Testis (tissue), 3 donors: ENCODE measurements around the gene PIK3CB. TPM values are rescaled to one million over a fixed set of nuclear protein-coding genes. Genes with fewer than 3 reads are reported as not detected.
"Not testable (repeated sequence)": the region's sequence is repeated elsewhere in the genome, so short reads cannot be mapped to it uniquely, and the experiment has no call there.

Experiments used
- DNase-seq: peaks from one replicate; pipeline ENCODE4 v3.0.0-alpha.2; 2019
- H3K27ac ChIP-seq, 2 donors: fragments of 200-600 bp; sonication (generic); one replicate each; pipeline ENCODE4 v1.5.1; 2019
- H3K27me3 ChIP-seq: fragments of 200-600 bp; sonication (generic); one replicate; pipeline ENCODE4 v1.5.1; 2019
- H3K36me3 ChIP-seq: fragments of 200-600 bp; sonication (generic); one replicate; pipeline ENCODE4 v1.5.1; 2017; ENCODE audit warnings: low read depth; ENCODE audit errors: missing control alignments
- H3K4me1 ChIP-seq: fragments of 200-600 bp; sonication (generic); one replicate; pipeline ENCODE4 v1.5.1; 2019
- H3K4me3 ChIP-seq, 2 donors: fragments of 200-600 bp; sonication (generic); one replicate each; pipeline ENCODE4 v1.5.1; 2017 to 2019
- H3K9me3 ChIP-seq: fragments of 200-600 bp; sonication (generic); one replicate; pipeline ENCODE4 v1.5.1; 2017
- POLR2A ChIP-seq: fragments of 450-650 bp; IDR thresholded peaks from one replicate; pipeline ENCODE4 v1.6.1; 2017; ENCODE audit warnings: antibody characterized with exemption, mild to moderate bottlenecking, moderate library complexity
- WGBS, 2 donors: methylation state at CpG; one replicate each; pipeline ENCODE4 v1.1.5; 2018; 5-methylcytosine and 5-hydroxymethylcytosine counted together
- intact Hi-C: fragments of 100-400 bp; cut with DNase I; formaldehyde crosslinking; loops from one replicate; pipeline ENCODE4 v1.15.1; 2023; ENCODE audit warnings: low total_unique reads
- polyA plus RNA-seq: library from polyadenylated mRNA; stranded (reverse); fragments of 350-450 nt; fragmentation: Illumina TruSeq; extraction: RNeasy Lipid Tissue Mini Kit (QIAGEN cat#74804); gene quantifications from one replicate; pipeline ENCODE4 v1.2.3, GENCODE V29; 2014; ENCODE audit warnings: low read depth, low replicate concordance; ENCODE audit not compliant: insufficient read depth
- total RNA-seq, 2 donors: library from RNA; depleted of rRNA; stranded (reverse); fragments of >200 nt; gene quantifications; one replicate each; pipeline ENCODE4 v1.2.3, GENCODE V29; 2016
- TF ChIP-seq, protein P1 (sequence below), 3 experiments: fragments of 450-650 bp in 2 of 3; fragments of 200-600 bp in 1 of 3; sonication (generic) in 1 of 3; IDR thresholded peaks; one replicate each; pipeline ENCODE4 v1.5.1; 2016 to 2019; ENCODE audit warnings: antibody characterized with exemption in 3 of 3, mild to moderate bottlenecking in 2 of 3, moderate library complexity in 1 of 3

Gene PIK3CB
- total and polyA plus RNA-seq, 3 donors from 2014 or later: 14.3 to 27.7 (median 25.9) TPM

GRCh38 chr3:138609898-138610266, 224.8 kb downstream of the PIK3CB start:
- intact Hi-C loops: no loop called here
- WGBS, 2 donors: 49 to 57% methylated on average over 6 of the region's 6 CpGs
- DNase-seq: no peak

DNA sequence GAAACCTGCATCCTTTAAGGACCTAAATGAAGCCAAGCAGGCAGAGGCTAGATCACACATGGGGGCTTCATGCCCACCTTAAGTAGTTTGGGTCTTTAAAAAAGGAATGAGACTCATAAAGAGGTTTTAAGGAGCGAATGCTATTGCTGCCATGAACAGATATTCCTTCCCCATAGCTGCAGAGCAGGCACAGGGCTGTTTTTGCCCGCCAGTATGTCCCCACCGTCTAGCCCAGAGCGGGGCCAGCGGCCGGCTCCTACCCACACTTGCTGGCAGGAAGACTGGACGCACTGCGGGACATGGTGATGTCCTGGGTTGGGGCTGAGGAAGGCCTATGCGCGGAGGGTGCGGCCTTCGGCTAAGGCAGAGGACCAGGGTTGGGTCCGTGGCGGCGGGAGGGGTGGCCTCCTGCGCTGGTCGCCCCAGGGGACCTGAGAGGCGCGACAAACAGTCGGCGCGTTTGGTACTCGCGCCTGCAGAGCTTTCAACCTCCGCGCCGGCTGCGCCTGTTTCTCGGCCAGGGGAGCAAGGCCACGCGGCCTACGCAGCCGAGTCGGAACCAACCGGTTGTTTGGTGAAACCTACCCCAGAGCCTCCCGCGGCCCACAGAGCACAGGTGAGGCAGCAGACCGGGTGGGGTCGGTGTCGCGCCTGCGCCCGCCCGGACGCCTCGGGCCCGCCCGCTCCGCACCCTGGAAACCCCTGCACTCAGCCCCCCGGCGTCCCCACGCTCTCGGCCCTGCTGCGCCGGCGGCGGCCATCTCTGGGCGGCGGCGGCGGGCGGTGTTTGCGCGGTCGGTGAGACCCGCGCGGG, 226.2 kb downstream of the PIK3CB start, which contains the start of gene FAIM:
TSS of gene FAIM (plus strand) at position 450 of the 814 bp plus-strand sequence. CDS start 10,956 bp downstream, outside the sequence.
- no peaks in the 10 kb centered on the region for H3K36me3 ChIP-seq
- TF ChIP-seq, protein P1, sequence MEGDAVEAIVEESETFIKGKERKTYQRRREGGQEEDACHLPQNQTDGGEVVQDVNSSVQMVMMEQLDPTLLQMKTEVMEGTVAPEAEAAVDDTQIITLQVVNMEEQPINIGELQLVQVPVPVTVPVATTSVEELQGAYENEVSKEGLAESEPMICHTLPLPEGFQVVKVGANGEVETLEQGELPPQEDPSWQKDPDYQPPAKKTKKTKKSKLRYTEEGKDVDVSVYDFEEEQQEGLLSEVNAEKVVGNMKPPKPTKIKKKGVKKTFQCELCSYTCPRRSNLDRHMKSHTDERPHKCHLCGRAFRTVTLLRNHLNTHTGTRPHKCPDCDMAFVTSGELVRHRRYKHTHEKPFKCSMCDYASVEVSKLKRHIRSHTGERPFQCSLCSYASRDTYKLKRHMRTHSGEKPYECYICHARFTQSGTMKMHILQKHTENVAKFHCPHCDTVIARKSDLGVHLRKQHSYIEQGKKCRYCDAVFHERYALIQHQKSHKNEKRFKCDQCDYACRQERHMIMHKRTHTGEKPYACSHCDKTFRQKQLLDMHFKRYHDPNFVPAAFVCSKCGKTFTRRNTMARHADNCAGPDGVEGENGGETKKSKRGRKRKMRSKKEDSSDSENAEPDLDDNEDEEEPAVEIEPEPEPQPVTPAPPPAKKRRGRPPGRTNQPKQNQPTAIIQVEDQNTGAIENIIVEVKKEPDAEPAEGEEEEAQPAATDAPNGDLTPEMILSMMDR (IDR thresholded peaks at IDR 0.05): no peak
- TF ChIP-seq POLR2A: no peak
- intact Hi-C loops: no loop called here
- WGBS, 2 donors: 1 to 13% methylated on average over 2 to 52 of the region's 68 CpGs
- H3K9me3 ChIP-seq: no peaks in the 10 kb centered on the region
- peaks cover 4% of the 10 kb centered on the region for H3K4me1 ChIP-seq
- no peaks in the 10 kb centered on the region for H3K27me3 ChIP-seq
- DNase-seq: peak; percentile 75
- peak within 1 kb of the TSS; percentile 72 to 89 for H3K4me3 ChIP-seq
- H3K27ac ChIP-seq: peak within 1 kb of the TSS; percentile 92 to 94

More at GRCh38 chr3:138609898-138610266, 224.8 kb downstream of the PIK3CB start:
- peak overlapping the region; percentile 92 to 94 for H3K27ac ChIP-seq
- TF ChIP-seq POLR2A: no peak
- TF ChIP-seq, protein P1 (IDR thresholded peaks at IDR 0.05): no peak
- H3K4me1 ChIP-seq: peaks cover 4% of the 10 kb centered on the region
- H3K36me3 ChIP-seq: no peaks in the 10 kb centered on the region
- no peaks in the 10 kb centered on the region for H3K9me3 ChIP-seq
- peak overlapping the region in 1 of 2 donors; percentile 72 for H3K4me3 ChIP-seq
- H3K27me3 ChIP-seq: no peaks in the 10 kb centered on the region

GRCh38 chr3:138604106-138604595, 230.6 kb downstream of the PIK3CB start:
- H3K4me3 ChIP-seq, H3K4me1 ChIP-seq, intact Hi-C loops, DNase-seq, H3K36me3 ChIP-seq, H3K9me3 ChIP-seq, H3K27ac ChIP-seq, H3K27me3 ChIP-seq: not testable (repeated sequence)
- WGBS, 2 donors: 92 to 98% methylated on average over 5 of the region's 5 CpGs

Other genes starting within 250 kb of the PIK3CB start
- gene CEP70, start 240.7 kb downstream of the PIK3CB start, total RNA-seq: 10 to 100 TPM; 37.4 to 61.4 TPM
- 66.6 TPM for gene CEP70, start 240.7 kb downstream of the PIK3CB start, polyA plus RNA-seq
- 10 to 100 TPM in 1 of 2 donors, 1 to 10 TPM in 1; 7.0 to 10.8 TPM for gene FAIM, start 226.2 kb downstream of the PIK3CB start, total RNA-seq
- 15.3 TPM for gene FAIM, start 226.2 kb downstream of the PIK3CB start, polyA plus RNA-seq
- gene FOXL2, start 112.2 kb upstream of the PIK3CB start, total RNA-seq: 1 to 10 TPM; 1.9 to 2.6 TPM
- 1.3 TPM for gene FOXL2, start 112.2 kb upstream of the PIK3CB start, polyA plus RNA-seq
- 1 to 10 TPM; 2.7 to 2.8 TPM for gene FOXL2NB, start 112.3 kb upstream of the PIK3CB start, total RNA-seq
- gene FOXL2NB, start 112.3 kb upstream of the PIK3CB start, polyA plus RNA-seq: 2.3 TPM
- gene PRR23A, start 171.3 kb upstream of the PIK3CB start, total RNA-seq: 10 to 100 TPM in 1 of 2 donors, 1 to 10 TPM in 1; 6.6 to 14.8 TPM
- 2.8 TPM for gene PRR23A, start 171.3 kb upstream of the PIK3CB start, polyA plus RNA-seq
- 1 to 10 TPM in 1 of 2 donors, under 1 TPM in 1; 0.93 to 3.7 TPM for gene PRR23B, start 186.0 kb upstream of the PIK3CB start, total RNA-seq
- gene PRR23B, start 186.0 kb upstream of the PIK3CB start, polyA plus RNA-seq: 1.8 TPM
- gene PRR23C, start 210.0 kb upstream of the PIK3CB start, total RNA-seq: 1 to 10 TPM; 1.4 to 3.7 TPM
- gene PRR23C, start 210.0 kb upstream of the PIK3CB start, polyA plus RNA-seq: 1.3 TPM